ENCODE measurements around the gene ARHGAP12. TPM values are rescaled to one million over a fixed set of nuclear protein-coding genes. Genes with fewer than 3 reads are reported as not detected.

ARHGAP12 gene
- polyA plus RNA-seq, 1 donor from 2014 or later, result 62.6 TPM

DNA sequence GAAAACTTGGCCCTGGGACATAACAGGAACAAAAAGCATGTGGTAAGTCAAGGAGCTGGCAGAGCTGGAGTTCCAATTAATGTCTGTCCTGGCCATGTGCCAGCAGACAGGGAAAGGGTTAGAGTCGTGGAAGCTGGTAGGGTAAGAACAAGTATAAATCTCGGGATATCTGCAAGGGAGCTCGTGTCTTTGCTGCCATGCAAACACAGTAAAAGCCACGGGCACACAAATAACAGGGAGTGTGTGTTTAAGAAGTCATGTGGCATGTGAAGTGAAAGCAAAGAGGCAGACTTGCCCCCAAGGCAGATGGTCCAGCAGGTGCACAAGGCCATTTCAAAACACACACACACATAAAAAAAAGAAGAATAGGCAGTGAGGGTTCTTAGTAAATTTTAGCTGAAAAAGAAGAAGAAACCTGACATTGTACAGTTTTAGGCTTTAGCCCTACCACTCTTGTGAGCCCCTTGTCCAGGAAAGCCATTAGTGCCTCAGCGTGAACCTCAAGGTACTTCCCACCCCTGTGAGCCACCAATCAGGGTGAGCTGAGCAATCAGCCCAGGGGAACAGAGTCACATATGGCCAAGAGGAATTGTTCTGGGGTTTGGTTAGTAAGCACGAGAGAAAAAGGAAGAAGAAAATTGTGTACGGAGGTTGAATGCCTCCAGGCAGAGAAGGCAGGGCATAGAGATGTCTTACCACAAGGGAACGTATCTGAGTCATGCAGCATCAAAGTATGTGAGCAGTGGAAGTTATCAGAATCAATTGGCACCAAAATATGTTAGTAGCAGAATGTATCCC, 32.8 kb upstream of the ARHGAP12 start:
- no peaks in the 10 kb centered on the region for H3K9me2 ChIP-seq (ENCODE audit: insufficient read depth, low read length)
- no peaks in the 10 kb centered on the region for H3F3A ChIP-seq (ENCODE audit: insufficient read depth, low read length, poor library complexity, severe bottlenecking)
- H3K27me3 ChIP-seq (ENCODE audit: insufficient read depth, low read depth, low read length), result no peaks in the 10 kb centered on the region
- no peak overlapping the region for H3K4me3 ChIP-seq (ENCODE audit: low read length)
- no peaks in the 10 kb centered on the region for H3K79me2 ChIP-seq (replicated peaks; ENCODE audit: insufficient read depth, low read length)
- H3K9ac ChIP-seq (ENCODE audit: low read length), result no peak overlapping the region
- no peak overlapping the region for H3K4me2 ChIP-seq (ENCODE audit: low read length)
- H2AFZ ChIP-seq (ENCODE audit: low read depth, low read length), result no peak overlapping the region
- no peak overlapping the region for H3K27ac ChIP-seq (ENCODE audit: low read length)
- no peaks in the 10 kb centered on the region for H4K20me1 ChIP-seq (ENCODE audit: insufficient read depth)
- TF ChIP-seq RAD21 (conservative IDR thresholded peaks at IDR 0.05), result no peak
- no peak for TF ChIP-seq MXI1 (conservative IDR thresholded peaks at IDR 0.05; ENCODE audit: poor library complexity, severe bottlenecking)
- H3K36me3 ChIP-seq (ENCODE audit: insufficient read depth, low read length), result no peaks in the 10 kb centered on the region
- H3K9me3 ChIP-seq (ENCODE audit: low read length), result no peaks in the 10 kb centered on the region

DNA sequence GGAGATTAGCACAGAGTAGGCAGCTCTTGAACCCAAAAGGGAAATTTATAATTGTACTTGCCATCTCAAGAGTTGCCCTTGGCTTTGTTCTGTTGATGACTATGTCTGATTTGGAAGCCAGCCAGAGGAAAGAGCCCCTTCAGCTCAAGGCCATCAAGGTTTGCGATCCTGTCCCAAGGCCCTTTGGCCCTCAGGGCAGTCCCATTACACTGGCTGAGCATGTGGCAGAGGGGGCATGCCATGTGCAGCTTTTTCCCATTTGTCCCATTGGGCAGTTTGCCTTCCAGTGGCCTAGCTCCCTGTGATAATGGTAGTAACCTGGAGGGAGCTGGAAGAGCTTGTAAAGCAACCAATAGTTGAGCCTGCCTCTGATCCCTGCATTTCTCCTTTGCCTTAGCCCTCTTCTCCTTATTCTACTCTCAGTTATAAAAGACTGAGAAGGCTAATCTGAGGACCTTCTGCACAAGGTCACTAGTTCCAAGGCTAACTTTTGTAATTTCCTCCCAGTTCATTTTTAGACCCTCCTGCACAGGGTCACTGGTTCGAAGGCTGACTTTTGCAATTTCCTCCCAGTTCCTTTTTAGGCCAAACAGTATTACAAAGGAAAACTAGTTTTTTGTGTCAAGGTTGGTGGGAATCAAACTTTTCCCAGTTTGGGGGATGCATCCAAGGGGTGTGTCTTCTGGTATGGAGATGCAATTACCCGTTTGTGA, 31.0 kb upstream of the ARHGAP12 start:
- H3K4me2 ChIP-seq (ENCODE audit: low read length), result no peak overlapping the region
- H3K36me3 ChIP-seq (ENCODE audit: insufficient read depth, low read length), result no peaks in the 10 kb centered on the region
- no peaks in the 10 kb centered on the region for H4K20me1 ChIP-seq (ENCODE audit: insufficient read depth)
- no peaks in the 10 kb centered on the region for H3K9me2 ChIP-seq (ENCODE audit: insufficient read depth, low read length)
- TF ChIP-seq TAF1 (IDR thresholded peaks at IDR 0.05; ENCODE audit: low read depth) (no peak), RAD21 (conservative IDR thresholded peaks at IDR 0.05) (no peak), EP300 (conservative IDR thresholded peaks at IDR 0.05; ENCODE audit: poor library complexity, severe bottlenecking) (no peak), SMC3 (conservative IDR thresholded peaks at IDR 0.05; ENCODE audit: poor library complexity) (no peak), POLR2AphosphoS5 (IDR thresholded peaks at IDR 0.05) (no peak), EZH2 (IDR thresholded peaks at IDR 0.05; ENCODE audit: borderline replicate concordance, insufficient read depth, low read length, poor library complexity, severe bottlenecking) (no peak), MXI1 (conservative IDR thresholded peaks at IDR 0.05; ENCODE audit: poor library complexity, severe bottlenecking) (no peak)
- TF ChIP-seq, protein P1, sequence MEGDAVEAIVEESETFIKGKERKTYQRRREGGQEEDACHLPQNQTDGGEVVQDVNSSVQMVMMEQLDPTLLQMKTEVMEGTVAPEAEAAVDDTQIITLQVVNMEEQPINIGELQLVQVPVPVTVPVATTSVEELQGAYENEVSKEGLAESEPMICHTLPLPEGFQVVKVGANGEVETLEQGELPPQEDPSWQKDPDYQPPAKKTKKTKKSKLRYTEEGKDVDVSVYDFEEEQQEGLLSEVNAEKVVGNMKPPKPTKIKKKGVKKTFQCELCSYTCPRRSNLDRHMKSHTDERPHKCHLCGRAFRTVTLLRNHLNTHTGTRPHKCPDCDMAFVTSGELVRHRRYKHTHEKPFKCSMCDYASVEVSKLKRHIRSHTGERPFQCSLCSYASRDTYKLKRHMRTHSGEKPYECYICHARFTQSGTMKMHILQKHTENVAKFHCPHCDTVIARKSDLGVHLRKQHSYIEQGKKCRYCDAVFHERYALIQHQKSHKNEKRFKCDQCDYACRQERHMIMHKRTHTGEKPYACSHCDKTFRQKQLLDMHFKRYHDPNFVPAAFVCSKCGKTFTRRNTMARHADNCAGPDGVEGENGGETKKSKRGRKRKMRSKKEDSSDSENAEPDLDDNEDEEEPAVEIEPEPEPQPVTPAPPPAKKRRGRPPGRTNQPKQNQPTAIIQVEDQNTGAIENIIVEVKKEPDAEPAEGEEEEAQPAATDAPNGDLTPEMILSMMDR (IDR thresholded peaks at IDR 0.05; ENCODE audit: poor library complexity, severe bottlenecking), result no peak
- TF ChIP-seq, protein P2, sequence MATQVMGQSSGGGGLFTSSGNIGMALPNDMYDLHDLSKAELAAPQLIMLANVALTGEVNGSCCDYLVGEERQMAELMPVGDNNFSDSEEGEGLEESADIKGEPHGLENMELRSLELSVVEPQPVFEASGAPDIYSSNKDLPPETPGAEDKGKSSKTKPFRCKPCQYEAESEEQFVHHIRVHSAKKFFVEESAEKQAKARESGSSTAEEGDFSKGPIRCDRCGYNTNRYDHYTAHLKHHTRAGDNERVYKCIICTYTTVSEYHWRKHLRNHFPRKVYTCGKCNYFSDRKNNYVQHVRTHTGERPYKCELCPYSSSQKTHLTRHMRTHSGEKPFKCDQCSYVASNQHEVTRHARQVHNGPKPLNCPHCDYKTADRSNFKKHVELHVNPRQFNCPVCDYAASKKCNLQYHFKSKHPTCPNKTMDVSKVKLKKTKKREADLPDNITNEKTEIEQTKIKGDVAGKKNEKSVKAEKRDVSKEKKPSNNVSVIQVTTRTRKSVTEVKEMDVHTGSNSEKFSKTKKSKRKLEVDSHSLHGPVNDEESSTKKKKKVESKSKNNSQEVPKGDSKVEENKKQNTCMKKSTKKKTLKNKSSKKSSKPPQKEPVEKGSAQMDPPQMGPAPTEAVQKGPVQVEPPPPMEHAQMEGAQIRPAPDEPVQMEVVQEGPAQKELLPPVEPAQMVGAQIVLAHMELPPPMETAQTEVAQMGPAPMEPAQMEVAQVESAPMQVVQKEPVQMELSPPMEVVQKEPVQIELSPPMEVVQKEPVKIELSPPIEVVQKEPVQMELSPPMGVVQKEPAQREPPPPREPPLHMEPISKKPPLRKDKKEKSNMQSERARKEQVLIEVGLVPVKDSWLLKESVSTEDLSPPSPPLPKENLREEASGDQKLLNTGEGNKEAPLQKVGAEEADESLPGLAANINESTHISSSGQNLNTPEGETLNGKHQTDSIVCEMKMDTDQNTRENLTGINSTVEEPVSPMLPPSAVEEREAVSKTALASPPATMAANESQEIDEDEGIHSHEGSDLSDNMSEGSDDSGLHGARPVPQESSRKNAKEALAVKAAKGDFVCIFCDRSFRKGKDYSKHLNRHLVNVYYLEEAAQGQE (IDR thresholded peaks at IDR 0.05; ENCODE audit: borderline replicate concordance), result no peak
- no peaks in the 10 kb centered on the region for H3F3A ChIP-seq (ENCODE audit: insufficient read depth, low read length, poor library complexity, severe bottlenecking)
- no peaks in the 10 kb centered on the region for H3K79me2 ChIP-seq (replicated peaks; ENCODE audit: insufficient read depth, low read length)
- H3K9ac ChIP-seq (ENCODE audit: low read length), result no peak overlapping the region
- no peaks in the 10 kb centered on the region for H3K27me3 ChIP-seq (ENCODE audit: insufficient read depth, low read depth, low read length)
- H2AFZ ChIP-seq (ENCODE audit: low read depth, low read length), result no peak overlapping the region
- H3K9me3 ChIP-seq (ENCODE audit: low read length), result no peaks in the 10 kb centered on the region
- no peak overlapping the region for H3K4me3 ChIP-seq (ENCODE audit: low read length)
- H3K27ac ChIP-seq (ENCODE audit: low read length), result no peak overlapping the region

Data from neural cell (in vitro differentiated cells).